Effector CD8-positive, alpha-beta T cell (primary cell): ENCODE results near the gene PXDN.
"Not testable (repeated sequence)": the region's sequence is repeated elsewhere in the genome, so short reads cannot be mapped to it uniquely, and the experiment has no call there.

Experiments
- DNase-seq: peaks from one replicate; lab custom pipeline; 2025; lab: John Stamatoyannopoulos, UW

The PXDN gene

DNA sequence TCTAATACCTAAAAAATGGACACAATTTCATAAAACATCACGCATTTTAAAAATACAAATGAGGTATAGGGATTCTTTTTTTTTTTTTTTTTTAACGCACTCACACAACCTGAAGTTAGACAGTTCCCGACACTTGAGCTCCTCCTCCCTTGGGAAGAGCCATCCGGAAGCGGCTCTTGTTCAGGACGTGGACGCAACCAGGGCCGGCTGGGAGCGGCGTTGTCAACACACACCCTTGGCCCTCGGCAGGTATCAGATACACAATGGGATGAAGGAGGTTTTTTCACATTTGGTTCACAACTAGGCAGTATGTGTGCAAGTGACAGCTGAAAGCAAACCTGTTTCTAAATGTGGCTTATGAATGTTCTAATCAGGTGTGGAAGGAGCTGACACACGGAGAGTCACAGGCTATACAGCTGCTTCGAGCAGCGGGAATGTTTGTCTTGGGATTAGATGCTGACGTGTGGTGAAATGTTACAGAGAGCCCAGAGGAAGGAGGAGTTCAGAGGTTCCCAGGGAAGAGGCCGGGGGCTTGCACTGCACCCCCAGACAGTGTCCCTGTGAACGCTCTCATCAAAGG is 111.1 kb downstream of the PXDN start:
- no peak for DNase-seq

DNA sequence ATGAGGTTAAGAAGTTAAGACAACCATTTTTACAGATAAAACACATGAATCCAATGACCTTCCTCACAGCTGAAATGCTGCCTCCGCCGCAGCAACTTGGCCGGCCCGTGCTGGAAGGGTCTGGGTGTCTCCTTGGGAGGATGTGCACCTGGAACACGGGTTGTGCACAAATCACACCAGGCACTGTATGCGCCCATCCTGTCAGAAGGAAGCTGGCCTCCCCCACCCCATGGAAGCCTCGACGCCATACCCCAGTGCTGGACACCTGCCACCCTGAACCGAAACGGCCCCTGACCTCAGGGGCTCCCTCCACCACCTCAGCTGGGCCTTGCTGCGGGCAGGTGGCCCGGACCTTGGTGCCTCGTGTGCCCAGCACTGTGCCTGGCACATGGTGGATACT is 111.8 kb downstream of the PXDN start:
- DNase-seq: no peak

DNA sequence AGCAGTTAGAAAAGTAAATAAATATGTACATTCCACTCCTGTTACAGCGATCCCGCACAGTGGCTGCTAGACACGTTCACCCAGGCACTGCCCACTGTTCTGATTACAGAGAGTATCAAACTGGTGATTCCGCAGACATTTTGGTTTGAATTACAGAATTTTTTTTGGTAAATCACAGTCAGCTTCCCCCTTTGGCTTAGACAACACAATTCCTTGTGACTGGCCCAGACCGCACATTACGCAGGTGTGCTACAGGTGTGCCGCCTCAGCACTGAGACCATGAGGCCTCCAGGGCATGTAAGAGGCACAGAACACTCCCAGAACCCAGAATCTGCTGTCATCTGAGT is 112.3 kb downstream of the PXDN start:
- DNase-seq: no peak

DNA sequence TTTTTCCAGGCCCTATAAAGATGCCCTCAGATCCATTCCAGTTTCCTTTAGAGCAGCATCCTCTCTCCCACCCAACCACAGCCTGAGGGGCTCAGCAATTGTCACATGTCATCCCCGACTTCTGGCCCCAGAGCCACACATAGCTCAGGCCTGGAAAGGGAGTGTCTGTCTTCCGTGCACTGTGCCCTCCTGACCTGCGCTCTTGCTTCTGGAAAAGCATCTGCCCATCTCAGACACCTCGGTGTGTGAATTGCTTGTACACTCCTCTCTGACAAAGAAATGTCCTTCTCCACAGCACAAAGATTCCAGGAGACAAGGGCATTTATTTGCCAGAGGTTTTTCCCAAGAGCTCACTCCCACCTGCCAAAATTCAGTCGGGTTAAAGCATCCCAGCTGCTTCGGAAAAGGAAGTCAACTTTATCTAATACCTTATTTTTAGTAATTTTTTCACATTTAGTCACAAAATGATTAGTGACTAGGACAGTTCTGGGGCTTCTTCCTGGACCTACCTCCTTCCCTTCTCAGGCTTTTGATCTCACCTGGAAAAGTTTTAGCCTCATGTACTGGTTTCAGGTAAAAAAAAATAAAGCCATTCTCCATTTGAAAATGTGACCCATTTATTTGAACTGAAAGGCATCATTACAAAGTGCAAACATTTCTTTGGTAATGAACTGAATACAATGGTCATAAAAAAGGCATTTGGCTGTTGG is 112.9 kb downstream of the PXDN start:
- DNase-seq: no peak

DNA sequence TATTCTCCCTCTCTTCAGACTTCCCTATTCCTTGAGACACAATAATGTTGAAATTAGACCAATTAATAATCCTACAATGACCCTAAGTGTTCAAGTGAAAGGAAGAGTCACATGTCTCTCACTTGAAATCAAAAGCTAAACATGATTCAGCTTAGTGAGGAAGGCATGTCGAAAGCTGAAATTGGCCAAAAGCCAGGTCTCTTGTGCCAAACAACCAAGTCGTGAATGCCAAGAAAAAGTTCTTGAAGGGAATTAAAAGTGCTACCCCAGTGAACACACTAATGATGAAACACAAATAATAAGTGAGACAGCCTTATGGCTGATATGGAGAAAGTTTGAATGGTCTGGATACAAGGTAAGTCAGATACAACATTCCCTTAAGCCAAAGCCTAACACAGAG is 115.4 kb downstream of the PXDN start:
- no peak for DNase-seq

DNA sequence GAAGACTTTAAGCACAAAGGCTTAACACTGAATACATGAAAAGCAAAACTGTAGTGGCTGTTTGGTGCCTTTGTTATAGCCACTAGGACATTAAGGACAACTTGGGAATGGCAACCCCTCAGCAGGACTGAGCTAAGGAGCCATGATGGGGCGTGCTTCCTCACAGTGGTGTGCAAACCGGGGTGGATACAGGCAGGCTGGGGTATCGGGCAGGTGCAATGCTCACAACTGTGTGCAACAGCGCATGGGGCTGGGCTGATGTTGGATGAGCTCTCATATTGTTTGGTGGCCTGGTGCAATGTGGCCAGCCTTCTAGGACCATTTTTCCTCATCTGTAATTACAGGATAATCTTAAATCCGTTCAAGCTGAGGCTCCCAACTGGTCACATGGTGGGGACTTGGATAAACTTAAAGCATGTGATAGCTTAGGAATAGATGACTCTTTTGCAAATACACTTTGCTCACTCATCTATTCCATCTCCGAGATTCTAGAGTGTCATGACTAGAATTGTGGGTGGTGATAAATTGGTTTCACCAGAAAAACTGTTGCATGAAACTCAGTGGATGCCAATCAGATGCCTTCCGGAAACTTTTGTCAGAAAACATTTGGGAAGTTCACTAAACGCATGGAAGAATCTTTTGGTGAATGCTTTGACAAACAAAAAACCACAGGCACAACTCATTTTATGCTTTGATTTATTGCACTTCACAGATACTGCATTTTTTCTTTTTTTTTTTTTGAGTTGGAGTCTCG is 116.5 kb downstream of the PXDN start:
- DNase-seq: no peak

DNA sequence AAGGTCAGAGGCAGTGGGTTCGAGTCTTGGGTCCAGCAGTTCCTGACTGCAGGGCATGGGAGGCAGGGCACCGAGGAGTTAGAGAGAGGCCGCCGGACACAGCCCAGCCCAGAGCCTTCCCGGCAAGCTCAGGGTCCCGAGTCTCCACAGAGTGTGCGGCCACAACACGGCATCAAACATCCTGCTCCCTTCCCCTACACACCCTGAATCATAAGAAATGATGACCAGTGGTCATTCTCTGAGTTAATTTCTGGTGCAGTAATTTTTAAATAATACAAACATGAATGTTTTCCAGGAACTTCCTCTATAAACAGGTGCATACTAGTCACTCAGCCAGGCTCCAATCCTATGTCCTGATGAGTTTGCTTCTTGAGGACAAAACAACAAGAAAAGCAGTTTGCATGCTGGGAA is 118.0 kb downstream of the PXDN start:
- no peak for DNase-seq

DNA sequence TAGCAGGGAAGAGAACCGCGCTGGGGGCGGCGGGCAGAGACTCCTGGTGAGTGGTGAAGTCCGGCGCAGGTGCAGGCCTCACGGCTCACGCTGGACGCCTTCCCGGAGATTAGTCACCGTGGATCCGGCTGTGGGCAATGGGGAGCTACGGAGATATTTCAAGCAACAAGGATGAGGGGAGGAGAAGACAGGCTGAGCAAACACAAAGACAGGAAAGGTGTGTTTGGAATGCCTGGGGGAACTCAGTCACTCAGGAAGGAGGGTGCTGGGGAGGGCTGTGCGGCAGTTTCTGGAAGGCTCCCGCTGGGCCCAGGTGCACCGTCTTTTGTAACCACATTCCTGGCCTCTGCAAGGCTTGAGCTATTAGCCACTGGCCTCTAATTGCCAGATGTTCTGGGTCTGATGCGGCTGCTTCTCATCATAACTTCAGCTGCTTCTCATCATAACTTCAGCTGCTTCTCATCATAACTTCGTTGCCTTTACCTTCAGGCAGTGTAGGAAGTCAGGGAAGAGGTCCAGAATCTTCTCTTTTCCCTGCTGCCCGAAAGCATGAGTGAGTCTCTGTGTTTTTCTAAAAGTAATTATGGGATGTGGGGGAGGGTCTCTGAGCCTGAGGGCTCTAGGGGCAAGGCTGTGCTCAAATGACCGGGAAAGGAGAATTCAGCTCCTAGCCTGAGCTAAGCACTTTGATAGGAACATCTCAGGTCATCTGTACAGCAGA is 118.9 kb downstream of the PXDN start:
- no peak for DNase-seq

DNA sequence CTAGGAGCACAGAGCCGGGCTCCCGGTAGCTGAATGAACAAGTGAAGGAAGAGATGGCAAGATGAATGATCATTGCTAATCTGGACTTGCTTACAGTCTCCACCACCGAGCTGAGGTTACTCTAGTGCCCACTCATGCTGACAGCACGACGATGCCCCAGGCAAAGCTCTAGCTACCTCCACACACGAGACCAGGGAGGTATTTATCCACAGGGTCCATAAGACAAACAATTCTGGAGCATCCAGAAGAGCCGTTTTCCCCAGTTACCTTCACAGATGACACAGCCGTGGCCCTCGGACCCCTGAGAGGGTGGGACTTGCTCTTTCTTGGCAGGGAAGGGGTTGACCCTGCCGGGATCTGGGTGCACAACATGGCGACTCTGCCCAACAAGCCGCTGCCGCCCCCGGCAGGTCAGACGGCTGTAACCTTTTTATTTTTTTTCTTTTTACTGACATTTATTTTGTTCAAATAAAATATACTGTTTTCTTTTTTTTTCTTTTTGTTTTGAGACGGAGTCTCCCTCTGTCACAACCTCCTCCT is 120.3 kb downstream of the PXDN start:
- DNase-seq: no peak

DNA sequence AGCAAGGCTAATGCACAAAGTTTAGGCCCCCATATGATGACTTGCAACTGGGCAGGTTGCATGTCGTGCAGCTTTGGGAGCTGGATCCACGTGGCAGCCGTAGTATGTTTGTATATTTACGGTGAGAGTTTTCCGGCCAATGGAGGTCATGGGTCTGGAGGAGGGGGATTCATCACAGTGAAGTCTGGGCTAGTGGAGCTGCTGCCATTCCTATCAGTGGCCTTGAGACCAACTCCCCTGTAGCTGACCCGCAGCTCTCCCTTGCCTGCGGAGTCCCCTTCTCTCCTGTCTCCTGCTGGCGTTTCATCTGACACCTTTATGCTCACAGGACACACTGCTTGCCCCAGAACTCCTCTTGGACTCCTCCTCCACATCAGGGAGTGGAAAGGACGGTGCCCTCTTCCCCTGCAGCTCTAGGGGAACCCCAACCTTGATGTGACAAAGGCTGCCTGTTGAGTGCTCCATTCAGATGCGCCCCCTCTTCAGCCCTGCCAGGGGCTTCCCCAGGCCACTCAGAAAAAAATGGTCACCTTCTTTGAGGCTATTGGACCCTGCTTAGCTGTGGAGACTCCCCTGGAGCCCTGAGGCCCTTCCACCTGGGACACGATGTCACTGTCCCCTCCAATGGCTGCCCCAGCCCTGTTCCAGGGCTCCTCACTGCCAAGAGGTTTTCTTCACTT is 121.7 kb downstream of the PXDN start:
- DNase-seq: no peak

DNA sequence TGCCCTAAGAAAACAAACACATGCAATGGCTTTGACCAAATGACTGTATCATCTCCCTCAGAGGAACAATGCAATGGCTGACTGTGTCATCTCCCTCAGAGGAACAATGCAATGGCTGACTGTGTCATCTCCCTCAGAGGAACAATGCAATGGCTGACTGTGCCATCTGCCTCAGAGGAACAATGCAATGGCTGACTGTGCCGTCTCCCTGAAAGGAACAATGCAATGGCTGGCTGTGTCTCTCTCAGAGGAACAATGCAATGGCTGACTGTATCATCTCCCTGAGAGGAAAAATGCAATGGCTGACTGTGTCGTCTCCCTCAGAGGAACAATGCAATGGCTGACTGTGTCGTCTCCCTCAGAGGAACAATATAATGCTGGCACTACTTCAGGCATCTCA is 122.3 kb downstream of the PXDN start:
- not testable (repeated sequence) for DNase-seq

DNA sequence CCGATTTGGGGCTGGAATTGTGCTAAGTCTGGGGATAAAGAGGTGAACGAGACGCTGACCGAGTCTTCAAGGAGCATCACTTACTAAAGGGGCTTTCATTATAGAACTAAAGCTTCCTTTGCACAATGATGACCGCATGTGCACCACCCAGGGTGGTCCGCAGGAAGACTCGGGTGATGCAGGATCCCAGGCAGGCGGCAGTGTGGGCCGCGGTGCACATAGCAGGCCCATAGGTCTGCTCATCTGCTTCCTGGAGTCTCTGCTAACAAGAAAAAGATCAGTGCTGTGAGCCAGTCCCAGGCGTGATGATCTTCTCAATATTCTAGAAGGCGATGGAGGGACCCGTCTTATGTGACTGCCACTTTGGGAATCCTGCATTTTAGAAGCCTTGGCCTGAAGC is 122.8 kb downstream of the PXDN start:
- no peak for DNase-seq

DNA sequence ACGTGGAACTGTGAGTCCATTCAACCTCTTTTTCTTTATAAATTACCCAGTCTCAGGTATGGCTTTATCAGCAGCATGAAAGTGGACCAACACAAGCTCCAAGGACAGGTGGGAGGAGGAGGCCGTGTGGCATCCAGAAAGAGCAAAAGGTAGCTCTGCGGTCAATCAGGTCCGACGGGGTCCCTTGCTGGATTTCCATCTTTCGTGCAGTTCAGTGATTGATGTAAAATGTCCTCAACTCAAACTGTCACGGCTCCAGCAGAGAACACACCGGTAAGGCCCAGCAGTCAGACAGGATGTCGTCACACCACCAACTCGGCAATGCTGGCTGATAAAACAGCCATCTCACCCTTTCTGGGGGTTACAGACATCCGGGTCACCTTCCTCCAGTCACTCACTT is 123.3 kb downstream of the PXDN start:
- no peak for DNase-seq

DNA sequence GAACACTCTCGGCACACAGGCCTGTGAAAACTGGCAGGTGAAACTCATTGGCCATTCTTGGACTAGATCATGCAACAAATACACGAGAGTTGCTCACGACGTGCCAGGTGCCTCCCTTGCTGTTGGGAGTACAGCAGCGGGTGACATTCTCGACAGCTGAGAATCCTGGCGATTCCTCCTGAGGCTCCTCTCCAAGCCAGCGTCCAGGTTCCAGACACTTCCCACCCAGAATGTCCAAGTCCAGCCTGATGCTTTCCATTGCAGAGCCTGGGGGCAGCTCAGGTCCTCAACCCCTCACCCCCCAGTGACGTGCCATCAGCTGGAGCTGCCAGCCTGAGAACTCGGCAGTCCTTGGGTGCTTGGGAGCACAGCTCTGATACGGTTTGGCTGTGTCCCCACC is 124.2 kb downstream of the PXDN start:
- DNase-seq: no peak

DNA sequence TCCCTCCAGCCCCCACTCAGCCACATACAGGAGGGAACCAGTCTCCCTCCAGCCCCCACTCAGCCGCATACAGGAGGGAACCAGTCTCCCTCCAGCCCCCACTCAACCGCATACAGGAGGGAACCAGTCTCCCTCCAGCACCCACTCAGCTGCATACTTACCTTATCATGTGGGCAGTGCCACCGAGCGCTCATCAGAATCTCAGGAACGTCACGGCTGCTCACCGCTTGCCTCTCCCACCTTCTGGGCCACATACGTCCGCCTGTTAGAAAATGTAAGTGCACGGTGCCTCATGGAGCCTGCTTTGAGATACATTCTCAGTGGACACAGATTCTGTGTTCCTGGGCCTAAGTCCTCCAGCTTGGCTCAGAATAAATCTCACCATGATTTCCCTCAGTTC is 124.8 kb downstream of the PXDN start:
- DNase-seq: no peak

DNA sequence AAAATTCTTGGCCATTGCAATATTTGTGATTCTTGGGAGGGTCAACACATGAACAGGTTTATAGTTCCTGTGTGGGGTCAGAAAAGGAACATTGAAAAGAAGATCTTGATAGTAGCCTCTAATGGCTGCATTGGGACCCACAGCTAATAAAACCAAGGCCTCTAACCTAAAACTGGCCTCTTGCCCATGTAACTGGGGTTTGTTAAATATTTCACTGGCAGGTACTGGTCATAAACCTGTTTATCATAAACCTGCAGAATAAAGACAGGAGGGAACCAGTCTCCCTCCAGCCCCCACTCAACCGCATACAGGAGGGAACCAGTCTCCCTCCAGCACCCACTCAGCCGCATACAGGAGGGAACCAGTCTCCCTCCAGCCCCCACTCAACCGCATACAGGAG is 125.3 kb downstream of the PXDN start:
- no peak for DNase-seq

DNA sequence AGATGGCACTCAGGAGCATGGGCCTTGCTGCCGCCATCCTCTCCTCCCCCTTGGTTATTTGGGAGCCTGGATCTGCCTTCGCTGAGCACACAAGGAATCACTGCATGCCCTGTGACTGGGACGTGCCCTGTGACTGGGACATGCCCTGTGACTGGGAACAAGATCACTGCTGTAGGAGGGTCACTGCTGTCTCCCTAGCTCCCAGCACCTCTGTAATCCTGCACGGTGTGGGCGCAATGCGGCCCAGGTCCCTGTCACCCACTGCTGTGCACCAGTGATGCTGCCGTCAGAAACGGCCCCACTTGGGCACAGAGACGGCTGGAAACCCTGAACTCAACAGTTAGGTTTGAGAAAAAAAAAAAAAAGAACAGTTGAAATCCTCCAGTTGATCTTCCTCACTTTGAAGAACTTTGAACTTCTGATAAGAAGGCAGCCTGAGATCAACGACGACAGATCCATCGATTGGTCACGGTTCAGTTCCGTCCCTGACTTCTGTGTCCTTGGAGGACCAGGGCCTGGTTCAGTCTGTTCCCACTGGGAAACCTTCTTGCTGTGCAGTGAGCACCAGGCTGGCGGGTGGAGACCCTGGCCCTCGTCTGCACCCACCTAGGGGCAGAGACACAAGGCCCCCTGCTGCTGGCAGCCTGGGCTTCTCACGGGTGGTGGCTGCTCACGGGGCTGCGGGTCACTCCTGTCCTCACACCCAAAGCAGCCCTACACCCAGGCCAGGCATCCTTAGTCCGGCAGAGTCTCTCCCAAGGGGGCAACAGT is 125.9 kb downstream of the PXDN start:
- no peak for DNase-seq

DNA sequence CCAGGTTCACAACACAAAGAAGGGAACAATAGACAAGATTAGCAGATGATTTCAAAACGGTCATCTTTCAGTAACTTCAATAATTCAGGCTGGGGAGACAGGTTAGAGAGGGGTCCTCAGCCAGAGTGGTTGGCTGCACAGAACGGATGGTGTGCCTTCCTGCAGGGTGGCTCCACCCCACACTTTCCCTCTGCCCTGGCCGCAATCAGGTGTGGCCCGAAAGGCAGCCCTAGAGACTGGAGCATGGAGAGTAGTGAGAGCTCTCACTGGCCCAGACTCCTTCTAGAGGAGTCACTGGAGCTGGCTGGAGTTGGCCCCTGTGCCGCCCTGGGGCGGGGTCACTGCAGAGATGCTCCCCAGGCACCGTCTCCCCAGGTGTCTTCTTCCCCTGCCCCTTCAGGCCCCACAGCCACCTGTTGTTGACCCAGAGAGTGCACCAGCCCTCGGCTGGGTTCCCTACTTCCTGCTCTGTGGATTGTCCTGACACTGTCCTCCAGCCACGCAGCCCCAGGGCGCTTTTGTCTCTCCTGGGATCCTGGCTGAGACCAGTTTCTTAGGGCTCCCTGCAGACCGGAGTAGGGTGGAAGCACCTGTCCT is 126.8 kb downstream of the PXDN start:
- DNase-seq: no peak

DNA sequence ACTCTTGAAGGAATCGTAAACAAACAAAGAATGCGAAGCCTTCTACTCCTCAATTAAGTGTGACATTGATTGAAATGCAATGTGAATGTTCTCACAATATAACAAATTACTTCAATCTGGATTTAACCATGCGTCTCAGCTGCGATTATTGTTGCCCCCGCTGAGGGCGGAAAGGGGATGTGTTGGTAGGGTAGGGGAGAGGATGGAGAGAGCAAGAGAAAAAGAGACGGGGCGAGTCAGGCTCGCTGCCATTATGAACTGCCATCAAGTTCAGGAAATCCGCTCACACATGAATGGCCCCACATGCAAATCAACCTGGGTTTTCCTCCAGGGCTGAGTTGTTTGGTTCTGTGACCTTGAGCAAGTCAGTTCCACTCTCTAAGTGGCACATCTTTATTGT is 129.8 kb downstream of the PXDN start:
- DNase-seq: no peak

DNA sequence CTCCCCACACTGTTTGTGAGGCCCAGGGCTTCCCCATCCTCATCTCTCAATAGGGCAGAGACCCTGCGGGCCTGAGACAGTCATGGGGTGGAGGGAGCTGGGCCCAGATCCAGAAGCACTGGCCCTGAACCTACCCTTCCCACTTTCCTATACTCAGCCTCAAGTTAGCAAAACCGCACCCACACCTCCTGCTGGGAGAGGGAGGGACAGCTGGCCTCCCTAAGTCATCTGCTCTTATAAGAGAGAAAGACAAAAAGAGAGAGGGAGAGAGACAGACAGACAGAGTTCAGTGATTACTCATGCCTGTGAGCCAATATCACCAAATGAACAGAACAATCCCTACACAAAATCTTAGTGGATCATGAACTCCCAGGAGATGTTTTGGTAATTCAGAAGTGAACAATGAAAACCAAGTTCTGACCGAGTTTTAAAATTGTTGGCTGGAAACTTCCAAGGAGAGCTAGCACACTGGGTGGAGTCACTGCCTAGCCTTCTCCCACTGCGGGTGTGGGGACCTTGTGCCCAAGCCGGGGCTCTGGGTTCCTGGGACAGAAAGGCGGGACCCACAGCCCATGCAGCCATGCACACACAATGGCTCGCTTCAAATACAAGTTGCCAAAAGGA is 130.5 kb downstream of the PXDN start:
- no peak for DNase-seq
